GM23338 (cell line): Measurements from ENCODE around the gene THOC7. TPM values are rescaled to one million over a fixed set of nuclear protein-coding genes. Genes with fewer than 3 reads are reported as not detected.

Source experiments
- ATAC-seq: fragments of 200-7000 bp; cut with Tn5 transposase; 3 replicates; pipeline ENCODE4 v1.9.1; 2020
- DNase-seq: peaks from one replicate; pipeline ENCODE4 v3.0.0-alpha.2; 2015; ENCODE audit warnings: low spot score
- H2AFZ ChIP-seq: fragments of 200-600 bp; sonication (generic); 2 replicates; pipeline ENCODE4 v1.8.0; 2016; ENCODE audit warnings: antibody characterized with exemption, mild to moderate bottlenecking, moderate library complexity
- H3F3A ChIP-seq: fragments of 200-600 bp; sonication (generic); replicated peaks from 2 replicates; pipeline ENCODE4 v1.8.0; 2017; ENCODE audit warnings: antibody characterized with exemption, mixed run types, low read depth
- H3K27ac ChIP-seq: fragments of 200-600 bp; sonication (generic); 2 replicates; pipeline ENCODE4 v1.6.1; 2016; ENCODE audit warnings: low read depth
- H3K27me3 ChIP-seq: fragments of 200-600 bp; sonication (generic); 2 replicates; pipeline ENCODE4 v1.8.0; 2016; ENCODE audit warnings: mild to moderate bottlenecking, mixed run types, moderate library complexity; ENCODE audit not compliant: insufficient read depth
- H3K36me3 ChIP-seq: fragments of 200-600 bp; sonication (generic); 2 replicates; pipeline ENCODE4 v1.8.0; 2016; ENCODE audit warnings: mild to moderate bottlenecking; ENCODE audit not compliant: insufficient read depth
- H3K4me1 ChIP-seq: fragments of 200-600 bp; sonication (generic); 2 replicates; pipeline ENCODE4 v1.8.0; 2016; ENCODE audit warnings: mild to moderate bottlenecking, moderate library complexity; ENCODE audit not compliant: insufficient read depth
- H3K4me2 ChIP-seq: fragments of 200-600 bp; sonication (generic); 2 replicates; pipeline ENCODE4 v1.7.1; 2017; ENCODE audit warnings: mixed run types
- H3K4me3 ChIP-seq: fragments of 200-600 bp; sonication (generic); 2 replicates; pipeline ENCODE4 v1.6.1; 2016; ENCODE audit warnings: mixed run types
- H3K79me2 ChIP-seq: fragments of 200-600 bp; sonication (generic); replicated peaks from 2 replicates; pipeline ENCODE4 v1.8.0; 2017; ENCODE audit warnings: mild to moderate bottlenecking; ENCODE audit not compliant: insufficient read depth
- H3K9me2 ChIP-seq: fragments of 200-600 bp; sonication (generic); 2 replicates; pipeline ENCODE4 v1.8.0; 2017; ENCODE audit not compliant: insufficient read depth
- H4K20me1 ChIP-seq: fragments of 200-600 bp; sonication (generic); replicated peaks from 2 replicates; pipeline ENCODE4 v1.8.0; 2017; ENCODE audit warnings: mild to moderate bottlenecking; ENCODE audit not compliant: insufficient read depth
- H3K27ac Mint-ChIP-seq: 2 replicates; pipeline ENCODE4 v1.8.0; 2020; ENCODE audit warnings: inconsistent platforms, mild to moderate bottlenecking, moderate library complexity, mixed read lengths
- H3K27me3 Mint-ChIP-seq: 3 replicates; pipeline ENCODE4 v1.8.0; 2022; ENCODE audit warnings: low read depth, mild to moderate bottlenecking, moderate library complexity, mixed read lengths, inconsistent platforms; ENCODE audit not compliant: insufficient read depth, poor library complexity
- H3K36me3 Mint-ChIP-seq: 3 replicates; pipeline ENCODE4 v1.8.0; 2021; ENCODE audit warnings: low read depth, mild to moderate bottlenecking, inconsistent platforms, moderate library complexity, mixed read lengths
- H3K4me1 Mint-ChIP-seq: 3 replicates; pipeline ENCODE4 v1.8.0; 2020; ENCODE audit warnings: mild to moderate bottlenecking, inconsistent platforms, mixed read lengths
- H3K4me3 Mint-ChIP-seq: 3 replicates; pipeline ENCODE4 v1.8.0; 2021; ENCODE audit warnings: moderate library complexity, mild to moderate bottlenecking, inconsistent platforms, mixed read lengths
- H3K9me3 Mint-ChIP-seq: 3 replicates; pipeline ENCODE4 v1.8.0; 2020; ENCODE audit warnings: moderate library complexity, mild to moderate bottlenecking, inconsistent platforms, mixed read lengths
- CREB1 ChIP-seq: fragments of 250-450 bp; sonication (Bioruptor Pico); IDR thresholded peaks from 2 replicates; pipeline ENCODE4 v1.5.0; 2020; ENCODE audit warnings: low read depth, mild to moderate bottlenecking, moderate library complexity
- EZH2 ChIP-seq: fragments of 200-600 bp; sonication (generic); IDR thresholded peaks from one replicate; pipeline ENCODE4 v1.8.0; 2017; ENCODE audit warnings: antibody characterized with exemption, mild to moderate bottlenecking, low read depth; ENCODE audit not compliant: unreplicated experiment
- EZH2phosphoT487 ChIP-seq: fragments of 200-600 bp; sonication (generic); IDR thresholded peaks from one replicate; pipeline ENCODE4 v1.8.1; 2018; ENCODE audit warnings: antibody characterized with exemption; ENCODE audit not compliant: unreplicated experiment
- JUNB ChIP-seq: IDR thresholded peaks from one replicate; pipeline ENCODE4 v1.6.1; 2016; ENCODE audit warnings: antibody characterized with exemption; ENCODE audit not compliant: unreplicated experiment
- NANOG ChIP-seq: IDR thresholded peaks from 2 replicates; pipeline ENCODE4 v1.6.1; 2016; ENCODE audit warnings: antibody characterized with exemption, borderline replicate concordance
- ZNF114 ChIP-seq: fragments of 250-450 bp; sonication (Bioruptor Pico); IDR thresholded peaks from 2 replicates; pipeline ENCODE4 v1.5.0; 2020; ENCODE audit warnings: mild to moderate bottlenecking, moderate library complexity
- polyA plus RNA-seq: library from polyadenylated mRNA; unstranded; fragments of >200 nt; fragmentation: Nextera tagmentation; extraction: Ambion mirVana; gene quantifications from 2 replicates; pipeline ENCODE4 v1.2.1, GENCODE V29; 2016
- total RNA-seq: library from RNA; depleted of rRNA; stranded (reverse); fragments of >200 nt; shearing (Covaris generic); gene quantifications from 2 replicates; pipeline ENCODE4 v1.2.3, GENCODE V29; 2014
- TF ChIP-seq, protein P1 (sequence below): IDR thresholded peaks from one replicate; pipeline ENCODE4 v1.6.1; 2018; ENCODE audit warnings: antibody characterized with exemption; ENCODE audit not compliant: unreplicated experiment
- TF ChIP-seq, protein P2 (sequence below), 2 experiments: fragments of 200-600 bp in 1 of 2; sonication (generic) in 1 of 2; conservative IDR thresholded peaks; 2 replicates each; pipeline versions ENCODE4 v1.5.1 to v1.6.1; 2016 to 2017; ENCODE audit warnings: antibody characterized with exemption in 2 of 2, low read depth in 2 of 2, mild to moderate bottlenecking in 2 of 2, moderate library complexity in 1 of 2
- TF ChIP-seq, protein P3 (sequence below): IDR thresholded peaks from 2 replicates; pipeline ENCODE4 v1.6.1; 2016; ENCODE audit warnings: antibody characterized with exemption

Gene THOC7
- total and polyA plus RNA-seq, 2 experiments from 2014 or later: 53.9 to 166 TPM

DNA sequence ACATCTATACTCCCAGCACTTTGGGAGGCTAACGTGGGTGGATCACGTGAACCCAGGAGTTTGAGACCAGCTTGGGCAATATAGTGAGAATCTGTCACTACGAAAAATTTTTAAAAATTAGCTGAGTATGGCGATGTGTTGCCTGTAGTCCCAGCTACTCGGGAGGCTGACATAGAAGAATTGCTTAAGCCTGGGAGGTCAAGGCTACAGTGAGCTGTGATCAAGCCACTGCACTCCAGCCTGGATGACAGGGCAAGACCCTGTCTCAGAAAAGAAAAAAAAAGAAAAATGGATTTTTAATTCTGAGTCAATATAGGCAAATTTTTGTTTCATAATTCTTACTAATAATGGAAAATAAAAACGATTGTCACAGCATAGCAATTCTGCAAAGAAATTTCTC is 31.2 kb downstream of the THOC7 start:
- TF ChIP-seq, protein P1, sequence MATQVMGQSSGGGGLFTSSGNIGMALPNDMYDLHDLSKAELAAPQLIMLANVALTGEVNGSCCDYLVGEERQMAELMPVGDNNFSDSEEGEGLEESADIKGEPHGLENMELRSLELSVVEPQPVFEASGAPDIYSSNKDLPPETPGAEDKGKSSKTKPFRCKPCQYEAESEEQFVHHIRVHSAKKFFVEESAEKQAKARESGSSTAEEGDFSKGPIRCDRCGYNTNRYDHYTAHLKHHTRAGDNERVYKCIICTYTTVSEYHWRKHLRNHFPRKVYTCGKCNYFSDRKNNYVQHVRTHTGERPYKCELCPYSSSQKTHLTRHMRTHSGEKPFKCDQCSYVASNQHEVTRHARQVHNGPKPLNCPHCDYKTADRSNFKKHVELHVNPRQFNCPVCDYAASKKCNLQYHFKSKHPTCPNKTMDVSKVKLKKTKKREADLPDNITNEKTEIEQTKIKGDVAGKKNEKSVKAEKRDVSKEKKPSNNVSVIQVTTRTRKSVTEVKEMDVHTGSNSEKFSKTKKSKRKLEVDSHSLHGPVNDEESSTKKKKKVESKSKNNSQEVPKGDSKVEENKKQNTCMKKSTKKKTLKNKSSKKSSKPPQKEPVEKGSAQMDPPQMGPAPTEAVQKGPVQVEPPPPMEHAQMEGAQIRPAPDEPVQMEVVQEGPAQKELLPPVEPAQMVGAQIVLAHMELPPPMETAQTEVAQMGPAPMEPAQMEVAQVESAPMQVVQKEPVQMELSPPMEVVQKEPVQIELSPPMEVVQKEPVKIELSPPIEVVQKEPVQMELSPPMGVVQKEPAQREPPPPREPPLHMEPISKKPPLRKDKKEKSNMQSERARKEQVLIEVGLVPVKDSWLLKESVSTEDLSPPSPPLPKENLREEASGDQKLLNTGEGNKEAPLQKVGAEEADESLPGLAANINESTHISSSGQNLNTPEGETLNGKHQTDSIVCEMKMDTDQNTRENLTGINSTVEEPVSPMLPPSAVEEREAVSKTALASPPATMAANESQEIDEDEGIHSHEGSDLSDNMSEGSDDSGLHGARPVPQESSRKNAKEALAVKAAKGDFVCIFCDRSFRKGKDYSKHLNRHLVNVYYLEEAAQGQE: no peak
- no peak for TF ChIP-seq JUNB
- ATAC-seq (no peak), DNase-seq (no peak)
- Histone ChIP-seq H3K4me1 (no peaks in the 10 kb centered on the region), H3K27ac (no peak overlapping the region), H3K27me3 (no peaks in the 10 kb centered on the region), H3K4me3 (no peak overlapping the region), H4K20me1 (no peaks in the 10 kb centered on the region; the same call in 1 of the 2 replicates), H3K4me2 (no peak overlapping the region), H3K36me3 (no peaks in the 10 kb centered on the region; the same call in 1 of the 2 replicates), H2AFZ (no peak overlapping the region), H3F3A (no peaks in the 10 kb centered on the region), H3K9me2 (no peaks in the 10 kb centered on the region), H3K79me2 (no peaks in the 10 kb centered on the region)
- peaks cover 32% of the 10 kb centered on the region for H3K36me3 Mint-ChIP-seq
- H3K4me1 Mint-ChIP-seq: no peaks in the 10 kb centered on the region
- H3K27me3 Mint-ChIP-seq: no peaks in the 10 kb centered on the region
- no peak overlapping the region for H3K27ac Mint-ChIP-seq
- no peak overlapping the region for H3K4me3 Mint-ChIP-seq
- no peaks in the 10 kb centered on the region; the same call in 2 of the 3 replicates for H3K9me3 Mint-ChIP-seq

DNA sequence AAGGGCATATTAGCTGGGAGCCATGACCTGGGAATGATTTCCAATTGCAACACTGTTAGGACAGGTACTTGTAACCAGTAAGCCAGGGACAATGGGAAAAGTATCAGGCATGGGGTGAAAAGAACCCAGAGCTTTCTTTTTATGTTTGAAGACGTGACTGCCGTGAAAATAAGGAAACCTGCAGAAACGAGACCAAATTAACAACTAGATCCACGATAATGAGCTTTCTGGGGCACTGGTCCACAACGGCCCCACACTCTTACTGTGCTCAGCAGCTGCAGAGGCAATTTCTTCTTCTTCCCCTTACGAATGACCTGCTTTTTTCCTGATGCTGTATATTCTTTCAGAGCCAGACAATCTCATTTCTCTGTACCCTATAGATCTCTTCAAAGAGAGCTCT is 33.1 kb downstream of the THOC7 start:
- Mint-ChIP-seq H3K36me3 (peaks cover 32% of the 10 kb centered on the region), H3K9me3 (no peaks in the 10 kb centered on the region; the same call in 2 of the 3 replicates), H3K27ac (no peak overlapping the region), H3K27me3 (no peaks in the 10 kb centered on the region), H3K4me1 (peaks cover 7% of the 10 kb centered on the region), H3K4me3 (no peak overlapping the region)
- Histone ChIP-seq H3F3A (no peaks in the 10 kb centered on the region), H3K9me2 (no peaks in the 10 kb centered on the region), H3K27ac (no peak overlapping the region; the same call in 1 of the 2 replicates), H4K20me1 (no peaks in the 10 kb centered on the region; the same call in 1 of the 2 replicates), H3K4me2 (no peak overlapping the region), H3K36me3 (no peaks in the 10 kb centered on the region; the same call in 1 of the 2 replicates), H2AFZ (no peak overlapping the region), H3K4me3 (no peak overlapping the region), H3K27me3 (no peaks in the 10 kb centered on the region), H3K79me2 (no peaks in the 10 kb centered on the region), H3K4me1 (no peaks in the 10 kb centered on the region)
- DNase-seq (no peak), ATAC-seq (no peak)
- TF ChIP-seq JUNB (no peak), ZNF114 (CRISPR knock-in tag) (no peak), CREB1 (CRISPR knock-in tag) (no peak), NANOG (no peak), EZH2phosphoT487 (no peak), EZH2 (no peak)
- TF ChIP-seq, protein P2, sequence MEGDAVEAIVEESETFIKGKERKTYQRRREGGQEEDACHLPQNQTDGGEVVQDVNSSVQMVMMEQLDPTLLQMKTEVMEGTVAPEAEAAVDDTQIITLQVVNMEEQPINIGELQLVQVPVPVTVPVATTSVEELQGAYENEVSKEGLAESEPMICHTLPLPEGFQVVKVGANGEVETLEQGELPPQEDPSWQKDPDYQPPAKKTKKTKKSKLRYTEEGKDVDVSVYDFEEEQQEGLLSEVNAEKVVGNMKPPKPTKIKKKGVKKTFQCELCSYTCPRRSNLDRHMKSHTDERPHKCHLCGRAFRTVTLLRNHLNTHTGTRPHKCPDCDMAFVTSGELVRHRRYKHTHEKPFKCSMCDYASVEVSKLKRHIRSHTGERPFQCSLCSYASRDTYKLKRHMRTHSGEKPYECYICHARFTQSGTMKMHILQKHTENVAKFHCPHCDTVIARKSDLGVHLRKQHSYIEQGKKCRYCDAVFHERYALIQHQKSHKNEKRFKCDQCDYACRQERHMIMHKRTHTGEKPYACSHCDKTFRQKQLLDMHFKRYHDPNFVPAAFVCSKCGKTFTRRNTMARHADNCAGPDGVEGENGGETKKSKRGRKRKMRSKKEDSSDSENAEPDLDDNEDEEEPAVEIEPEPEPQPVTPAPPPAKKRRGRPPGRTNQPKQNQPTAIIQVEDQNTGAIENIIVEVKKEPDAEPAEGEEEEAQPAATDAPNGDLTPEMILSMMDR (conservative IDR thresholded peaks at IDR 0.05; ENCODE audit: low read depth in 2 of 2): no peak
- TF ChIP-seq, protein P3, sequence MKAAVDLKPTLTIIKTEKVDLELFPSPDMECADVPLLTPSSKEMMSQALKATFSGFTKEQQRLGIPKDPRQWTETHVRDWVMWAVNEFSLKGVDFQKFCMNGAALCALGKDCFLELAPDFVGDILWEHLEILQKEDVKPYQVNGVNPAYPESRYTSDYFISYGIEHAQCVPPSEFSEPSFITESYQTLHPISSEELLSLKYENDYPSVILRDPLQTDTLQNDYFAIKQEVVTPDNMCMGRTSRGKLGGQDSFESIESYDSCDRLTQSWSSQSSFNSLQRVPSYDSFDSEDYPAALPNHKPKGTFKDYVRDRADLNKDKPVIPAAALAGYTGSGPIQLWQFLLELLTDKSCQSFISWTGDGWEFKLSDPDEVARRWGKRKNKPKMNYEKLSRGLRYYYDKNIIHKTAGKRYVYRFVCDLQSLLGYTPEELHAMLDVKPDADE: no peak
